Endothelial cell (in vitro differentiated cells): Measurements from ENCODE around the gene DXO. TPM values are rescaled to one million over a fixed set of nuclear protein-coding genes. Genes with fewer than 3 reads are reported as not detected.
A peak's percentile ranks its signal among the peaks of the same experiment; 100 is the strongest.

Experiments used
- DNase-seq: peaks from one replicate; pipeline ENCODE4 v3.0.0; 2021; ENCODE audit warnings: low spot score
- H3K27ac Mint-ChIP-seq: one replicate; pipeline ENCODE4 v1.8.0; 2021; ENCODE audit warnings: mixed read lengths, inconsistent platforms; ENCODE audit not compliant: unreplicated experiment
- H3K27me3 Mint-ChIP-seq: one replicate; pipeline ENCODE4 v1.8.0; 2021; ENCODE audit warnings: mild to moderate bottlenecking, moderate library complexity, mixed read lengths, inconsistent platforms; ENCODE audit not compliant: unreplicated experiment
- H3K36me3 Mint-ChIP-seq: one replicate; pipeline ENCODE4 v1.8.0; 2021; ENCODE audit warnings: mild to moderate bottlenecking, low read depth, mixed read lengths, inconsistent platforms; ENCODE audit not compliant: unreplicated experiment
- H3K4me1 Mint-ChIP-seq: one replicate; pipeline ENCODE4 v1.8.0; 2021; ENCODE audit warnings: mild to moderate bottlenecking, mixed read lengths, inconsistent platforms; ENCODE audit not compliant: unreplicated experiment
- H3K4me3 Mint-ChIP-seq: one replicate; pipeline ENCODE4 v1.8.0; 2021; ENCODE audit warnings: mild to moderate bottlenecking, mixed read lengths, inconsistent platforms; ENCODE audit not compliant: unreplicated experiment
- H3K9me3 Mint-ChIP-seq: one replicate; pipeline ENCODE4 v1.8.0; 2021; ENCODE audit warnings: mixed read lengths, inconsistent platforms; ENCODE audit not compliant: unreplicated experiment
- CTCF ChIP-seq: fragments of 200-600 bp; sonication (generic); IDR thresholded peaks from one replicate; pipeline ENCODE4 v1.5.0; 2021; ENCODE audit warnings: antibody characterized with exemption; ENCODE audit not compliant: unreplicated experiment
- total RNA-seq: library from RNA; stranded (reverse); fragmentation: NEBNext Ultra II Directional; extraction: Animal tissue kit (Norgen Biotek cat#: 25700); gene quantifications from one replicate; pipeline ENCODE4 v1.2.1, GENCODE V29; 2021; ENCODE audit not compliant: unreplicated experiment

The DXO gene
- total RNA-seq, 1 donor from 2014 or later: 12.6 TPM

GRCh38 chr6:31971279-31971992, 502 bp downstream of the DXO start:
- Mint-ChIP-seq H3K9me3 (no peaks in the 10 kb centered on the region), H3K4me1 (peaks cover 10% of the 10 kb centered on the region), H3K27me3 (peaks cover 6% of the 10 kb centered on the region), H3K36me3 (peaks cover 22% of the 10 kb centered on the region), H3K4me3 (peak overlapping the region; percentile 87), H3K27ac (peak overlapping the region; percentile 98)
- TF ChIP-seq CTCF: no peak
- DNase-seq: no peak

- peak overlapping the region; percentile 13 for H3K27ac Mint-ChIP-seq
- no peaks in the 10 kb centered on the region for H3K9me3 Mint-ChIP-seq
- peaks cover 6% of the 10 kb centered on the region for H3K27me3 Mint-ChIP-seq
- no peak for TF ChIP-seq CTCF
- DNase-seq: no peak
- peaks cover 10% of the 10 kb centered on the region for H3K4me1 Mint-ChIP-seq
- peak overlapping the region; percentile 87 for H3K4me3 Mint-ChIP-seq
- peaks cover 22% of the 10 kb centered on the region for H3K36me3 Mint-ChIP-seq
These were observed 1.2 kb downstream of the DXO start for GRCh38 chr6:31970604-31971271.

- TF ChIP-seq CTCF: no peak
- Mint-ChIP-seq H3K27me3 (peaks cover 6% of the 10 kb centered on the region), H3K27ac (peak overlapping the region; percentile 52), H3K9me3 (no peaks in the 10 kb centered on the region), H3K4me1 (peaks cover 10% of the 10 kb centered on the region), H3K4me3 (peak overlapping the region; percentile 81), H3K36me3 (peaks cover 28% of the 10 kb centered on the region)
- DNase-seq: no peak
These were observed 2.0 kb downstream of the DXO start for GRCh38 chr6:31969712-31970603.

- H3K4me1 Mint-ChIP-seq: peaks cover 10% of the 10 kb centered on the region
- peaks cover 26% of the 10 kb centered on the region for H3K36me3 Mint-ChIP-seq
- H3K27me3 Mint-ChIP-seq: peaks cover 6% of the 10 kb centered on the region
- H3K27ac Mint-ChIP-seq: no peak overlapping the region
- H3K4me3 Mint-ChIP-seq: no peak overlapping the region
- no peak for TF ChIP-seq CTCF
- no peaks in the 10 kb centered on the region for H3K9me3 Mint-ChIP-seq
- DNase-seq: no peak
These were observed 2.9 kb downstream of the DXO start for GRCh38 chr6:31968791-31969711.
